WTC11 (cell line): ENCODE measurements around the gene ADAMTS12. TPM values are rescaled to one million over a fixed set of nuclear protein-coding genes. Genes with fewer than 3 reads are reported as not detected.

Experiments used
- ATAC-seq: fragments of 200-7000 bp; cut with Tn5 transposase; 2 replicates; pipeline ENCODE4 v1.10.0; 2021; ENCODE audit warnings: mild to moderate bottlenecking, moderate library complexity
- CTCF ChIA-PET: fragments of 300-600 bp; sonication (Branson Sonifier 250); formaldehyde crosslinking; loops from one replicate; lab custom pipeline; 2021; ENCODE audit warnings: antibody characterized with exemption; lab: Charles Lee
- POLR2A ChIA-PET: fragments of 350-600 bp; sonication (Branson Sonifier 250); formaldehyde crosslinking; loops from one replicate; lab custom pipeline; 2021; ENCODE audit warnings: antibody characterized with exemption; lab: Charles Lee
- DNase-seq: peaks from one replicate; pipeline ENCODE4 v3.0.0; 2021; ENCODE audit warnings: low spot score
- H3K27ac Mint-ChIP-seq: 2 replicates; pipeline ENCODE4 v1.8.0; 2021; ENCODE audit warnings: mixed read lengths
- H3K27me3 Mint-ChIP-seq: 2 replicates; pipeline ENCODE4 v1.8.0; 2021; ENCODE audit warnings: low read depth, mild to moderate bottlenecking, moderate library complexity, mixed read lengths
- H3K36me3 Mint-ChIP-seq: 2 replicates; pipeline ENCODE4 v1.8.0; 2021; ENCODE audit warnings: mixed read lengths
- H3K4me1 Mint-ChIP-seq: 2 replicates; pipeline ENCODE4 v1.8.0; 2022; ENCODE audit warnings: mixed read lengths
- H3K4me3 Mint-ChIP-seq: 2 replicates; pipeline ENCODE4 v1.8.0; 2021; ENCODE audit warnings: mild to moderate bottlenecking, moderate library complexity, mixed read lengths
- H3K9me3 Mint-ChIP-seq: 2 replicates; pipeline ENCODE4 v1.8.0; 2021; ENCODE audit warnings: mixed read lengths
- AR ChIP-seq: fragments of 250-450 bp; sonication (Bioruptor Pico); IDR thresholded peaks from 2 replicates; pipeline ENCODE4 v1.9.0; 2021; ENCODE audit warnings: mild to moderate bottlenecking
- EMX1 ChIP-seq: fragments of 250-450 bp; sonication (Bioruptor Pico); IDR thresholded peaks from 2 replicates; pipeline ENCODE4 v1.8.0; 2021; ENCODE audit warnings: mild to moderate bottlenecking
- IRF2 ChIP-seq: sonication (generic); formaldehyde crosslinking; IDR thresholded peaks from 2 replicates; pipeline ENCODE4 v1.8.0; 2022; ENCODE audit warnings: low read depth, missing genetic modification reagents, borderline replicate concordance
- MAX ChIP-seq: sonication (generic); formaldehyde crosslinking; IDR thresholded peaks from 2 replicates; pipeline ENCODE4 v1.8.0; 2022; ENCODE audit warnings: mild to moderate bottlenecking, missing genetic modification reagents
- NR1H2 ChIP-seq: sonication (generic); formaldehyde crosslinking; IDR thresholded peaks from 2 replicates; pipeline ENCODE4 v1.9.0; 2021; ENCODE audit warnings: mild to moderate bottlenecking, moderate library complexity, missing genetic modification reagents
- PREB ChIP-seq: sonication (generic); formaldehyde crosslinking; IDR thresholded peaks from 2 replicates; pipeline ENCODE4 v1.8.1; 2022; ENCODE audit warnings: mild to moderate bottlenecking, missing genetic modification reagents, moderate library complexity, borderline replicate concordance
- RORB ChIP-seq: fragments of 250-450 bp; sonication (Bioruptor Pico); IDR thresholded peaks from 2 replicates; pipeline ENCODE4 v1.9.0; 2021; ENCODE audit warnings: mild to moderate bottlenecking
- SOX15 ChIP-seq: fragments of 250-450 bp; sonication (Bioruptor Pico); IDR thresholded peaks from 2 replicates; pipeline ENCODE4 v1.9.0; 2021; ENCODE audit warnings: mild to moderate bottlenecking
- SP1 ChIP-seq: sonication (generic); formaldehyde crosslinking; conservative IDR thresholded peaks from 2 replicates; pipeline ENCODE4 v1.8.1; 2022; ENCODE audit warnings: missing genetic modification reagents
- ZMAT4 ChIP-seq: fragments of 250-450 bp; sonication (Bioruptor Pico); IDR thresholded peaks from 2 replicates; pipeline ENCODE4 v1.9.0; 2021; ENCODE audit warnings: mild to moderate bottlenecking
- ZNF232 ChIP-seq: sonication (generic); formaldehyde crosslinking; IDR thresholded peaks from 2 replicates; pipeline ENCODE4 v1.8.0; 2022; ENCODE audit warnings: mild to moderate bottlenecking, missing genetic modification reagents
- ZNF416 ChIP-seq: fragments of 250-450 bp; sonication (Bioruptor Pico); IDR thresholded peaks from 2 replicates; pipeline ENCODE4 v1.9.0; 2021; ENCODE audit warnings: mild to moderate bottlenecking, inconsistent platforms
- ZNF423 ChIP-seq: fragments of 250-450 bp; sonication (Bioruptor Pico); IDR thresholded peaks from 2 replicates; pipeline ENCODE4 v2.1.2; 2022; ENCODE audit warnings: mild to moderate bottlenecking, moderate library complexity
- total RNA-seq: library from RNA; stranded (reverse); gene quantifications from 3 replicates; pipeline ENCODE4 v1.2.3, GENCODE V29; 2021
- TF ChIP-seq, protein P1 (sequence below): fragments of 200-600 bp; IDR thresholded peaks from 2 replicates; pipeline ENCODE4 v1.8.0; 2022; ENCODE audit warnings: antibody characterized with exemption
- TF ChIP-seq, protein P2 (sequence below): sonication (generic); formaldehyde crosslinking; IDR thresholded peaks from 2 replicates; pipeline ENCODE4 v1.8.1; 2023; ENCODE audit warnings: mild to moderate bottlenecking, missing genetic modification reagents
- TF ChIP-seq, protein P3 (sequence below): sonication (generic); formaldehyde crosslinking; IDR thresholded peaks from 2 replicates; pipeline ENCODE4 v1.8.0; 2023; ENCODE audit warnings: mild to moderate bottlenecking, missing genetic modification reagents

ADAMTS12 gene
- total RNA-seq, 1 experiment from 2014 or later: 13.5 TPM

GRCh38 chr5:33604503-33604902, 287.3 kb downstream of the ADAMTS12 start:
- Mint-ChIP-seq H3K9me3 (no peaks in the 10 kb centered on the region), H3K4me3 (no peak overlapping the region), H3K36me3 (no peaks in the 10 kb centered on the region), H3K27me3 (no peaks in the 10 kb centered on the region), H3K27ac (no peak overlapping the region), H3K4me1 (peaks cover 4% of the 10 kb centered on the region)
- ChIA-PET POLR2A (no interaction called here), CTCF (interaction anchor here (2.0 to 2.8 kb wide), 2 partner anchors 16 to 330 kb away, joined by 7 to 20 read pairs; no protein-coding TSS in a partner anchor)
- TF ChIP-seq ZNF423 (CRISPR knock-in tag): no peak
- TF ChIP-seq SP1: no peak
- no peak for TF ChIP-seq AR (CRISPR knock-in tag)
- TF ChIP-seq SOX15 (CRISPR knock-in tag): no peak
- TF ChIP-seq, protein P1, sequence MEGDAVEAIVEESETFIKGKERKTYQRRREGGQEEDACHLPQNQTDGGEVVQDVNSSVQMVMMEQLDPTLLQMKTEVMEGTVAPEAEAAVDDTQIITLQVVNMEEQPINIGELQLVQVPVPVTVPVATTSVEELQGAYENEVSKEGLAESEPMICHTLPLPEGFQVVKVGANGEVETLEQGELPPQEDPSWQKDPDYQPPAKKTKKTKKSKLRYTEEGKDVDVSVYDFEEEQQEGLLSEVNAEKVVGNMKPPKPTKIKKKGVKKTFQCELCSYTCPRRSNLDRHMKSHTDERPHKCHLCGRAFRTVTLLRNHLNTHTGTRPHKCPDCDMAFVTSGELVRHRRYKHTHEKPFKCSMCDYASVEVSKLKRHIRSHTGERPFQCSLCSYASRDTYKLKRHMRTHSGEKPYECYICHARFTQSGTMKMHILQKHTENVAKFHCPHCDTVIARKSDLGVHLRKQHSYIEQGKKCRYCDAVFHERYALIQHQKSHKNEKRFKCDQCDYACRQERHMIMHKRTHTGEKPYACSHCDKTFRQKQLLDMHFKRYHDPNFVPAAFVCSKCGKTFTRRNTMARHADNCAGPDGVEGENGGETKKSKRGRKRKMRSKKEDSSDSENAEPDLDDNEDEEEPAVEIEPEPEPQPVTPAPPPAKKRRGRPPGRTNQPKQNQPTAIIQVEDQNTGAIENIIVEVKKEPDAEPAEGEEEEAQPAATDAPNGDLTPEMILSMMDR: no peak
- TF ChIP-seq, protein P2, sequence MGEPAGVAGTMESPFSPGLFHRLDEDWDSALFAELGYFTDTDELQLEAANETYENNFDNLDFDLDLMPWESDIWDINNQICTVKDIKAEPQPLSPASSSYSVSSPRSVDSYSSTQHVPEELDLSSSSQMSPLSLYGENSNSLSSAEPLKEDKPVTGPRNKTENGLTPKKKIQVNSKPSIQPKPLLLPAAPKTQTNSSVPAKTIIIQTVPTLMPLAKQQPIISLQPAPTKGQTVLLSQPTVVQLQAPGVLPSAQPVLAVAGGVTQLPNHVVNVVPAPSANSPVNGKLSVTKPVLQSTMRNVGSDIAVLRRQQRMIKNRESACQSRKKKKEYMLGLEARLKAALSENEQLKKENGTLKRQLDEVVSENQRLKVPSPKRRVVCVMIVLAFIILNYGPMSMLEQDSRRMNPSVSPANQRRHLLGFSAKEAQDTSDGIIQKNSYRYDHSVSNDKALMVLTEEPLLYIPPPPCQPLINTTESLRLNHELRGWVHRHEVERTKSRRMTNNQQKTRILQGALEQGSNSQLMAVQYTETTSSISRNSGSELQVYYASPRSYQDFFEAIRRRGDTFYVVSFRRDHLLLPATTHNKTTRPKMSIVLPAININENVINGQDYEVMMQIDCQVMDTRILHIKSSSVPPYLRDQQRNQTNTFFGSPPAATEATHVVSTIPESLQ: no peak
- TF ChIP-seq NR1H2: no peak
- TF ChIP-seq EMX1 (CRISPR knock-in tag): no peak
- no peak for TF ChIP-seq ZNF232
- TF ChIP-seq MAX: no peak
- TF ChIP-seq PREB (CRISPR knock-in tag): no peak
- TF ChIP-seq, protein P3, sequence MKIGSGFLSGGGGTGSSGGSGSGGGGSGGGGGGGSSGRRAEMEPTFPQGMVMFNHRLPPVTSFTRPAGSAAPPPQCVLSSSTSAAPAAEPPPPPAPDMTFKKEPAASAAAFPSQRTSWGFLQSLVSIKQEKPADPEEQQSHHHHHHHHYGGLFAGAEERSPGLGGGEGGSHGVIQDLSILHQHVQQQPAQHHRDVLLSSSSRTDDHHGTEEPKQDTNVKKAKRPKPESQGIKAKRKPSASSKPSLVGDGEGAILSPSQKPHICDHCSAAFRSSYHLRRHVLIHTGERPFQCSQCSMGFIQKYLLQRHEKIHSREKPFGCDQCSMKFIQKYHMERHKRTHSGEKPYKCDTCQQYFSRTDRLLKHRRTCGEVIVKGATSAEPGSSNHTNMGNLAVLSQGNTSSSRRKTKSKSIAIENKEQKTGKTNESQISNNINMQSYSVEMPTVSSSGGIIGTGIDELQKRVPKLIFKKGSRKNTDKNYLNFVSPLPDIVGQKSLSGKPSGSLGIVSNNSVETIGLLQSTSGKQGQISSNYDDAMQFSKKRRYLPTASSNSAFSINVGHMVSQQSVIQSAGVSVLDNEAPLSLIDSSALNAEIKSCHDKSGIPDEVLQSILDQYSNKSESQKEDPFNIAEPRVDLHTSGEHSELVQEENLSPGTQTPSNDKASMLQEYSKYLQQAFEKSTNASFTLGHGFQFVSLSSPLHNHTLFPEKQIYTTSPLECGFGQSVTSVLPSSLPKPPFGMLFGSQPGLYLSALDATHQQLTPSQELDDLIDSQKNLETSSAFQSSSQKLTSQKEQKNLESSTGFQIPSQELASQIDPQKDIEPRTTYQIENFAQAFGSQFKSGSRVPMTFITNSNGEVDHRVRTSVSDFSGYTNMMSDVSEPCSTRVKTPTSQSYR: no peak
- TF ChIP-seq IRF2: no peak
- no peak for TF ChIP-seq ZNF416 (CRISPR knock-in tag)
- TF ChIP-seq ZMAT4 (CRISPR knock-in tag): no peak
- no peak for TF ChIP-seq RORB (CRISPR knock-in tag)
- ATAC-seq (no peak), DNase-seq (no peak)
